C4-2B (cell line): ENCODE data around the gene NIF3L1.

Source experiments
- ZFX ChIP-seq: fragments of 450-650 bp; IDR thresholded peaks from 2 replicates; pipeline ENCODE4 v1.6.1; 2017
- TF ChIP-seq, protein P1 (sequence below): fragments of 450-650 bp; conservative IDR thresholded peaks from 2 replicates; pipeline ENCODE4 v1.5.1; 2017; ENCODE audit warnings: mild to moderate bottlenecking

DNA sequence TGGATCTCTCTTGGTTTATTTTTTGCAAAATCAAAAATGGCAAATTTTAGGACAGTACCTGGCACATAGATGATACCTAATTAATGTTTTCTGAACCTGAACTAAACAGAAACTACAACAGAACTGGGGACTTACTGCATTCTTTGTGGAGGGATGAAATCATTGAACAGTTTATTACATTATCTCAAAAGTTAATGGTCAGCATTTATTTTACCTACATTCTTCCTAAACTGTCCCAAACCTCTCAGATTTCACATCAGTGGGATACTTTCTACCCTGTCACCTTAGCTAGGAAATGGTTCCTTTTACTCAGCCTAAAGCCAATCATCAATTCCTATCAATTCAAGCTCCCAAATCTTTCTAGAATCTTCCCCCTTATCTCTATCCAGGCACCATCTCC, 10.3 kb downstream of the NIF3L1 start:
- TF ChIP-seq, protein P1, sequence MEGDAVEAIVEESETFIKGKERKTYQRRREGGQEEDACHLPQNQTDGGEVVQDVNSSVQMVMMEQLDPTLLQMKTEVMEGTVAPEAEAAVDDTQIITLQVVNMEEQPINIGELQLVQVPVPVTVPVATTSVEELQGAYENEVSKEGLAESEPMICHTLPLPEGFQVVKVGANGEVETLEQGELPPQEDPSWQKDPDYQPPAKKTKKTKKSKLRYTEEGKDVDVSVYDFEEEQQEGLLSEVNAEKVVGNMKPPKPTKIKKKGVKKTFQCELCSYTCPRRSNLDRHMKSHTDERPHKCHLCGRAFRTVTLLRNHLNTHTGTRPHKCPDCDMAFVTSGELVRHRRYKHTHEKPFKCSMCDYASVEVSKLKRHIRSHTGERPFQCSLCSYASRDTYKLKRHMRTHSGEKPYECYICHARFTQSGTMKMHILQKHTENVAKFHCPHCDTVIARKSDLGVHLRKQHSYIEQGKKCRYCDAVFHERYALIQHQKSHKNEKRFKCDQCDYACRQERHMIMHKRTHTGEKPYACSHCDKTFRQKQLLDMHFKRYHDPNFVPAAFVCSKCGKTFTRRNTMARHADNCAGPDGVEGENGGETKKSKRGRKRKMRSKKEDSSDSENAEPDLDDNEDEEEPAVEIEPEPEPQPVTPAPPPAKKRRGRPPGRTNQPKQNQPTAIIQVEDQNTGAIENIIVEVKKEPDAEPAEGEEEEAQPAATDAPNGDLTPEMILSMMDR: no peak
- no peak for TF ChIP-seq ZFX
